HG03066 (cell line): ENCODE data around the gene NANP.

ENCODE experiments used
- ATAC-seq: cut with Tn5 transposase; IDR thresholded peaks from one replicate; pipeline ENCODE4 v1.9.1; 2021; ENCODE audit warnings: low read depth; ENCODE audit not compliant: unreplicated experiment

NANP gene

GRCh38 chr20:25573288-25574251, 50.2 kb downstream of the NANP start:
- ATAC-seq, result no peak

DNA sequence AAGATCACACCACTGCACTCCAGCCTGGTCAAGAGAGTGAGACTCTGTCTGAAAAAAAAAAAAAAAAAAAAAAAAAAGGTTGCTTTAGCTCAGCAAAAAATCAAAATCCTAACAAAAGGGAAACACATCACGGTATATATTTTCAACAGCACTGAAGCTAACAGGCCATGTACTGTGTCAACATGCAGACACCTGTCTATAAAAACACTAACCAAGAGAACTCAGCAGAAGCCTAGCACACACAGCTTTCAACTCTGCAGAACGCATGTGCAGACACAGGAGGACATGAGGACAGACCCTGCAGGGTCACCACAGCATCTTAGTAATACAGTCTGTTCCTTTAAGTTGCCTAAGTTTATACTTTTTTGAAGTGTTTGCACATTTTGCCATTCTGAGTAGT, 52.0 kb downstream of the NANP start:
- ATAC-seq, result no peak

GRCh38 chr20:25571240-25571639, 52.6 kb downstream of the NANP start:
- no peak for ATAC-seq

- ATAC-seq, result no peak
Observed at GRCh38 chr20:25570148-25570530, 53.7 kb downstream of the NANP start.

- no peak for ATAC-seq
Observed at GRCh38 chr20:25567286-25567685, 56.5 kb downstream of the NANP start.

GRCh38 chr20:25566821-25567220, 57.0 kb downstream of the NANP start:
- no peak for ATAC-seq

DNA sequence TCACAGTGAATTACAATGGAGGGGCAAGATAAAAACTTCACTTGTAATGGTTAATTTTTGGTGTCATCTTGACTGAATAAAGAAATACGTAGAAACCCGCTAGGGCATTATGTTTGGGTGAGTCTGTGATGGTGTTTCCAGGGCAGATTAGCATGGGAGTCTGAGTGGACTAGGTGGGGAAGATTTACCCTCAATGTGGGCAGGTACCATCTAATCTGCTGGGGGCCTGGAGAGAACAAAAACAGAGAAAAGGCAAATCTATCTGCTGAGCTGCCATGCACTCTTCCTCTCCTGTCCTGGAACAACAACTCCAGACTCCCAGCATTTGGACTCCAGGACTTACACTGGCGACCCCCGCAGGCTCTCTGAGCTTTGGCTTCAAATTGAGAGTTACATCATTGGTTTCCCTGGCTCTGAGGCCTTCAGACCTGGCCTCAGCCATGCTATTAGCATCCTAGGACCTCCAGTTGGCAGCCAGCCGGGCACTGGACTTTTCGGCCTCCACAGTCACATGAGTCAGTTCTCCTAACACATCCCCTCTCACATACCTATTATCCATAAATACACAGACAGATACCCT, 58.1 kb downstream of the NANP start:
- no peak for ATAC-seq

DNA sequence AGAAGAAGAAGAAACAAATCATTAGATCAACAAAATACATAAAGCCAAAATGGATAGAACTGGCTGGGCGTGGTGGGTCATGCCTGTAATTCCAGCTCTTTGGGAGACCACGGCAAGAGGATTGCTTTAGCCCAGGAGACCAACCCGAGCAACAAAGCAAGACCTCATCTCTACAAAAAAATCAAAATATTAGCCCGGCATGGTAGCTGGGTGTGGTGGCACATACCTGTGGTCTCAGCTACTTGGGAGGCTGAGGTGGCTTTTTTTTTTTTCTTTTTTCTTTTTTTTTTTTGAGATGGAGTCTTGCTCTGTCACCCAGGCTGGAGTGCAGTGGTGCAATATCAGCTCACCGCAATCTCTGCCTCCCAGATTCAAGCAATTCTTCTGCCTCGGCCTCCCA, 59.9 kb downstream of the NANP start:
- ATAC-seq, result no peak

DNA sequence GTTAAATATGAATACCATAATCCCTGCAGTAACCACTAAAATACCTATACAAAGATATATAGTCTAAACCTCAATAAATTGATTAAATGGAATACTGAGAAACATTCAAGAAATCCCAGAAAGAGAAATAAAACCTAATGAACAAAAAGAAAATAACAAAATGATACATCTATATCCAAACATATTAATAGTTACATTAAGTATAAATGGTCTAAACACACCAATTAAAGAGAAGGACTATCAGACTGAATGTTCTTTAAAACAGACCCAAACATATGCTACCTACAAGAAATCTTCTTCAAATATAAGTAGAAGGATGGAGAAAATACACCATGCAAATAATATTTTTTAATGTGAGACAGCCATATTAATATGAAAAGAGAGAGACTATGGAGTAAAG, 60.5 kb downstream of the NANP start:
- no peak for ATAC-seq
